ENCODE results near the gene ARID1B. TPM values are rescaled to one million over a fixed set of nuclear protein-coding genes. Genes with fewer than 3 reads are reported as not detected.
A peak's percentile ranks its signal among the peaks of the same experiment; 100 is the strongest.

ARID1B gene
- total and polyA plus RNA-seq, 9 of the 15 experiments (the other 6 are each of a cell fraction or from before 2014, with no cell fraction given) = 12.5 to 50.5 (median 25.8) TPM

DNA sequence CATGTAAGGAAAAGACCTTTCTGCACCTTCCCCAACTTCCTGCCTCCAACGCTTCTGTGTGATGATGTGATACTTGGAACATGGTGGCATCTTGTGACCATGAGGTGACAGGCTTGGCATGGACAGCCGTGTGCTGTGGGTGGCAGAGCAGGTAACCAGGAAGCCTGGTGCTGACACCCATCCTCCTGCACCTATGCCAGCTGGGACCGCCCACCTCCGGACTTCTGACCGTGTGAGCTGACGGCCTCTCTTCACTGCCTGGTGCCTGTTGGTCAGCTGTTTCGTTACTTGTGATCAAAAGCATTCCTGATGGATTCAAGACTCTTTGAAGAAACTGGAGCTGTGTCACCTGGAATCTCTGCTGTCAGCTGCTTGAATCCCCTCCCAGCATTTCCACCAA lies 475.8 kb downstream of the ARID1B start:
- no peaks in the 10 kb centered on the region for H3K9me1 ChIP-seq (ENCODE audit: control insufficient read depth, insufficient read depth, low read length)
- 14% methylated on average over 7 of the region's 7 CpGs for WGBS (ENCODE audit: insufficient coverage, low coverage, missing lambda C conversion rate)
- no peak for FAIRE-seq

More for the DNA sequence above, 475.8 kb downstream of the ARID1B start:
- DNase-seq (ENCODE audit: extremely low read depth in 1 of 4, low spot score in 3 of 4) (no peak), ATAC-seq (no peak)
- no peaks in the 10 kb centered on the region; a peak in 2 of 5 replicates for H3K4me1 ChIP-seq (replicated peaks in 1 of 2; ENCODE audit: control insufficient read depth in 2 of 2, insufficient read depth in 2 of 2, low read length in 2 of 2)
- H3K4me2 ChIP-seq (ENCODE audit: insufficient read depth, low read length) = no peak overlapping the region
- CTCF ChIA-PET (ENCODE audit: low intra/inter-chr PET ratio) = no interaction called here
- H3K27ac ChIP-seq (ENCODE audit: extremely low read depth, low read depth, low read length) = no peak overlapping the region
- intact Hi-C loops (cut with micrococcal nuclease) (no loop called here), in situ Hi-C loops (cut with MboI) (no loop called here)
- no peak overlapping the region for H2AFZ ChIP-seq (ENCODE audit: low read depth, low read length)
- peaks cover 47 to 61% of the 10 kb centered on the region in 2 experiments for H3K27me3 ChIP-seq (ENCODE audit: control insufficient read depth in 2 of 2, insufficient read depth in 2 of 2, low read length in 2 of 2)
- no peaks in the 10 kb centered on the region for H3K9me3 ChIP-seq (replicated peaks; ENCODE audit: control insufficient read depth, insufficient read depth, low read depth, low read length)
- no peaks in the 10 kb centered on the region for H4K20me1 ChIP-seq (replicated peaks; ENCODE audit: control insufficient read depth, insufficient read depth, low read length)
- peak overlapping the region in 1 of 2 experiments; percentile 24; a peak in 1 of 4 replicates for H3K9ac ChIP-seq (ENCODE audit: insufficient read depth in 1 of 2, low read depth in 2 of 2, low read length in 2 of 2)
- POLR2A ChIA-PET = interaction anchor here (0.6 to 1.4 kb wide), 2 partner anchors 14 to 718 kb away, joined by 3 to 6 read pairs; no protein-coding TSS in a partner anchor
- no peaks in the 10 kb centered on the region for H3K79me2 ChIP-seq (ENCODE audit: control insufficient read depth, insufficient read depth, low read length)
- no TSS peak for BruUV-seq (replicated peaks)
- no peak overlapping the region for H3K4me3 ChIP-seq
- no peaks in the 10 kb centered on the region for H3K36me3 ChIP-seq (ENCODE audit: control insufficient read depth, insufficient read depth, low read length)
- TF ChIP-seq CBFA2T3 (IDR thresholded peaks at IDR 0.05) (no peak), ZNF57 (CRISPR knock-in tag; IDR thresholded peaks at IDR 0.05) (no peak), MCM5 (IDR thresholded peaks at IDR 0.05; ENCODE audit: low read depth) (no peak), NFXL1 (CRISPR knock-in tag; IDR thresholded peaks at IDR 0.05) (no peak), BRCA1 (IDR thresholded peaks at IDR 0.05) (no peak), BRCA1 (CRISPR knock-in tag; IDR thresholded peaks at IDR 0.05) (no peak), NR2C2 (CRISPR knock-in tag; IDR thresholded peaks at IDR 0.05) (no peak), NR2C2 (tag; IDR thresholded peaks at IDR 0.05) (no peak), FUS (optimal IDR thresholded peaks at IDR 0.05; ENCODE audit: low read depth, low read length) (no peak), GTF2B (IDR thresholded peaks at IDR 0.05; ENCODE audit: extremely low read depth, insufficient read length) (no peak), ZNF133 (CRISPR knock-in tag; IDR thresholded peaks at IDR 0.05) (no peak), PCBP2 (IDR thresholded peaks at IDR 0.05; ENCODE audit: low read depth, low read length, poor library complexity, severe bottlenecking) (no peak), TEAD4 (IDR thresholded peaks at IDR 0.05; ENCODE audit: low read length) (no peak), TEAD4 (CRISPR knock-in tag; IDR thresholded peaks at IDR 0.05; ENCODE audit: borderline replicate concordance) (no peak), SMAD4 (CRISPR knock-in tag; conservative IDR thresholded peaks at IDR 0.05) (no peak)
- TF ChIP-seq, protein P1, sequence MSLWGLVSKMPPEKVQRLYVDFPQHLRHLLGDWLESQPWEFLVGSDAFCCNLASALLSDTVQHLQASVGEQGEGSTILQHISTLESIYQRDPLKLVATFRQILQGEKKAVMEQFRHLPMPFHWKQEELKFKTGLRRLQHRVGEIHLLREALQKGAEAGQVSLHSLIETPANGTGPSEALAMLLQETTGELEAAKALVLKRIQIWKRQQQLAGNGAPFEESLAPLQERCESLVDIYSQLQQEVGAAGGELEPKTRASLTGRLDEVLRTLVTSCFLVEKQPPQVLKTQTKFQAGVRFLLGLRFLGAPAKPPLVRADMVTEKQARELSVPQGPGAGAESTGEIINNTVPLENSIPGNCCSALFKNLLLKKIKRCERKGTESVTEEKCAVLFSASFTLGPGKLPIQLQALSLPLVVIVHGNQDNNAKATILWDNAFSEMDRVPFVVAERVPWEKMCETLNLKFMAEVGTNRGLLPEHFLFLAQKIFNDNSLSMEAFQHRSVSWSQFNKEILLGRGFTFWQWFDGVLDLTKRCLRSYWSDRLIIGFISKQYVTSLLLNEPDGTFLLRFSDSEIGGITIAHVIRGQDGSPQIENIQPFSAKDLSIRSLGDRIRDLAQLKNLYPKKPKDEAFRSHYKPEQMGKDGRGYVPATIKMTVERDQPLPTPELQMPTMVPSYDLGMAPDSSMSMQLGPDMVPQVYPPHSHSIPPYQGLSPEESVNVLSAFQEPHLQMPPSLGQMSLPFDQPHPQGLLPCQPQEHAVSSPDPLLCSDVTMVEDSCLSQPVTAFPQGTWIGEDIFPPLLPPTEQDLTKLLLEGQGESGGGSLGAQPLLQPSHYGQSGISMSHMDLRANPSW (CRISPR knock-in tag; IDR thresholded peaks at IDR 0.05) = no peak
- TF ChIP-seq, protein P2, sequence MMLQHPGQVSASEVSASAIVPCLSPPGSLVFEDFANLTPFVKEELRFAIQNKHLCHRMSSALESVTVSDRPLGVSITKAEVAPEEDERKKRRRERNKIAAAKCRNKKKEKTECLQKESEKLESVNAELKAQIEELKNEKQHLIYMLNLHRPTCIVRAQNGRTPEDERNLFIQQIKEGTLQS (IDR thresholded peaks at IDR 0.05) = no peak
- TF ChIP-seq, protein P2 (CRISPR knock-in tag; conservative IDR thresholded peaks at IDR 0.05) = no peak
